AML-193 (cell line): Measurements from ENCODE around the gene TMEM45A.
"Not testable (repeated sequence)": the region's sequence is repeated elsewhere in the genome, so short reads cannot be mapped to it uniquely, and the experiment has no call there.

Source experiments
- DNase-seq, 2 experiments: peaks; one replicate each; lab custom pipeline; 2025; lab: John Stamatoyannopoulos, UW

The TMEM45A gene, protein sequence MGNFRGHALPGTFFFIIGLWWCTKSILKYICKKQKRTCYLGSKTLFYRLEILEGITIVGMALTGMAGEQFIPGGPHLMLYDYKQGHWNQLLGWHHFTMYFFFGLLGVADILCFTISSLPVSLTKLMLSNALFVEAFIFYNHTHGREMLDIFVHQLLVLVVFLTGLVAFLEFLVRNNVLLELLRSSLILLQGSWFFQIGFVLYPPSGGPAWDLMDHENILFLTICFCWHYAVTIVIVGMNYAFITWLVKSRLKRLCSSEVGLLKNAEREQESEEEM

DNA sequence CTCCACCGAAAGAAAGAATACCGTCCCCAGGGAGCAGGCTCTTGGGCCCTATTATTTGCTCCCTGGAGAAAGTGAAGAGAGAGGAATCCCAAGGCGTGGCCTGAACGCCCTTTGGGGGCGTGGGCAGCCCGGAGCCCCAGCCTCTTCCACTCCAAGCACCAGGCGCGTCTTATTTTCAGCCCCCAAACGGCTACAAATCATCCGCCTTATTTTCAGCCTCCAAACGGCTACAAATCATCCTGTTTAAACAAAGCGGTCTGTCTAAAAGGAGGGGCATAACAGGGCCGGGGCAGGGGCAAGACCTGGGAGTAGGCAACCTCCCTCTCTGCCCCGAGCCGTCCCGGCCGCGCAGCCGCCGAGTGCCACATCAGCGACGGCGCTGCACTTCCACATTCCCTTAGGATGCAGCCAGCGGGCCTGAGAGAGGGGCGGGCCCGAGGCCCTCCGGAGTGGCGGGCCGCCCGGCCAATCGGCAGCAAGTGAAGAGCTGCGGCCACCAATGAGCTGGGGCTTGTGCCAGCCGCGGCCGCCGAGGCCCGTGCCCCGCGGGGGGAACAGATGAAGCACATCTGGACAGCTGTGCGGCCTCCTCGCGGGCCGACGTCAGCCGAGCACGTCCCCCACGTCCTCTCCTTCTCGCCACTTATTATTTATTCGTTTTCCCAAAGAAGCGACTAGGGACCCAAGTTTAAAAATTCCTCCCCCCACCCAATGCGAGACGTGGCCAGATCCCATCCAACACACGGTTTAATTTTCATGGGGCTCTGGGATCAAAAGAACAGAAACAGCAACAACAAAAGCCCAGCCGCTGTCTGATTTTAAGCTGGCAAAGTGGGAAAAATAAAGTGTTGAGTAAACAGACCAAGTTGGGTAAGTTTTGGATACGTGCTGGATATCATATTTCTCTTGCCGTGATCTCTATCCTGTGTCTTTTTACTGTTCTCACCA, at the start of gene TMEM45A:
Gene TMEM45A, plus strand, starts transcription at position 561 of the 948 bp plus-strand sequence. CDS start 62,593 bp downstream, outside the sequence.
- no peak for DNase-seq

DNA sequence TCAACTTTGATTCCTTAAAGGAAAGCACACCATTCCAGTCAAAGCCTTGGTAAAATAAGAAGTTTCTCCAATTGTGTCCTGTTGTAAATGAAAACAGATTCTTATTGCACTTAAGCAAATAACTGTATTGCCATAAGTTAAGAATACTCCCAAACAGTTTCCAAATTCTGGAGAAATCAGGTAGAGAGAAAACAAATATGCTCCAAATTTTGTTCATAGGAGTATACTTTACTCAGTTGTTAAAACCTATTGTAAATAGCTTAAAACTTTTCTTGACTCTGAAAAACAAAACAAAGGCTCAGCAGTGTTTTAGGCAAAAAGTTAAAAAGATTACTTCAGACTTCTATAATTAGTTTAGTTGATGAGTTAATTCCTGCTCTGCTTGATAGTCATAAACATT, 48.7 kb upstream of the TMEM45A start:
- no peak for DNase-seq

DNA sequence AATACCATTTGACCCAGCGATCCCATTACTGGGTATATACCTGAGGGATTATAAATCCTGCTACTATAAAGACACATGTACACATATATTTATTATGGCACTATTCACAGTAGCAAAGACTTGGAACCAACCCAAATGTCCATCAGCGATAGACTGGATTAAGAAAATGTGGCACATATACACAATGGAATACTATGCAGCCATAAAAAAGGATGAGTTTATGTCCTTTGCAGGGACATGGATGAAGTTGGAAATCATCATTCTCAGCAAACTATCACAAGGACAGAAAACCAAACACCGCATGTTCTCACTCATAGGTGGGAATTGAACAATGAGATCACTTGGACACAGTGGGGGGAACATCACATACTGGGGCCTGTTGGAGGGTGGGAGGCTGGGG, 45.4 kb upstream of the TMEM45A start:
- not testable (repeated sequence) for DNase-seq

DNA sequence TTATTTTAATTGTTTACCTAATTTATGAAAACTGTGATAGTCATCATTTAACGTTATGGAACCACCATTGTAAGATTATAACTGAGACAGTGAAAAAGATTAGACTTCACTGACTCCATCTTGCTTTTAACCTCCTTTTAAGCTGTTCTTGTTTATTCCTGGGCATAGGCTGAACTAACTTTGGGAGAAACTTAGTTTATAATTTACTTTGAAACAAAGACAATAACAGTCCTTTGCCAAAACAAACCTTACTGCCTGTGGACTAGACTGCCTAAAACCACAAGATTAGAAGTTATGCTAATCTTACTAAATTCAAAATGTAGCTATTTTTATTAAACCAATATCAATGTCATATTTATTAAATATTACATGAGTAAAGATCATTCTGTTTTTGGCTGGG, 44.3 kb upstream of the TMEM45A start:
- DNase-seq, result no peak

DNA sequence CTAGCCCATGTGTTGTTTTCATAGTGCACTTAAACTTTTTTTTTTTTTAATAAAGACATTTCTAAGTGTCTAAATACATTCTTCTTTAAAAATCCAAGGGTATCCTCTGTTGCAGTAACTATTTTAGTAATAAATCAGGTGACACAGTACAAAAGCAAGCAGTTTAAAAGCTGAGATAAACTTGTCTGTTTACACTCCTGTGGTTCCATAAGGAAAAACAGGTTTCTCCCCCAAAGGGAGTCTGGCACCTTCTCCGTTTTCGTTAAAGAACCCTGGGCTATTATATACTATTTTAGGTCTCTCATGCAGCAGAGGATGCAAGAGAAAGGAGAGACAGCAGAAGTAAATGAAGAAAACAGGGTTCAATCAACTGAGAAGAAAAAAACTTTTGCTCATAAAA, 43.2 kb upstream of the TMEM45A start:
- no peak for DNase-seq

DNA sequence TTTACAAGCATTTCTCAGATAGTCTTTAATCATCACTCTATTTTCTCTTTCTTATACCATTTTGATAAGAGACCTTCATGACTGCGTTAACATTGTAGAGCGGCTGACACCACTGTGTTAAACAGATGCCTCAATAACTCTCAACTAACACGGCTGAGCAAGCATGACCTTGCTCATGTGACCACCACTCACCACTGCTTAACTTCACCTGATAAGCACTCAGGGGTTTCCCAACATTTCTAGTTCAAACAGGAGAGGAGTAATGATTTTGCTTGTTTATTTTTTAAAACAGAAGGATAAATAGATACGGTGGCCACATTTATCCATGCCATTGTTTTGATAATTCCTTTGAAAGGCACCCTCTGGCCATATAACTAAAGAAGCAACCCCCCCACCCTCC, 37.7 kb upstream of the TMEM45A start:
- no peak for DNase-seq

DNA sequence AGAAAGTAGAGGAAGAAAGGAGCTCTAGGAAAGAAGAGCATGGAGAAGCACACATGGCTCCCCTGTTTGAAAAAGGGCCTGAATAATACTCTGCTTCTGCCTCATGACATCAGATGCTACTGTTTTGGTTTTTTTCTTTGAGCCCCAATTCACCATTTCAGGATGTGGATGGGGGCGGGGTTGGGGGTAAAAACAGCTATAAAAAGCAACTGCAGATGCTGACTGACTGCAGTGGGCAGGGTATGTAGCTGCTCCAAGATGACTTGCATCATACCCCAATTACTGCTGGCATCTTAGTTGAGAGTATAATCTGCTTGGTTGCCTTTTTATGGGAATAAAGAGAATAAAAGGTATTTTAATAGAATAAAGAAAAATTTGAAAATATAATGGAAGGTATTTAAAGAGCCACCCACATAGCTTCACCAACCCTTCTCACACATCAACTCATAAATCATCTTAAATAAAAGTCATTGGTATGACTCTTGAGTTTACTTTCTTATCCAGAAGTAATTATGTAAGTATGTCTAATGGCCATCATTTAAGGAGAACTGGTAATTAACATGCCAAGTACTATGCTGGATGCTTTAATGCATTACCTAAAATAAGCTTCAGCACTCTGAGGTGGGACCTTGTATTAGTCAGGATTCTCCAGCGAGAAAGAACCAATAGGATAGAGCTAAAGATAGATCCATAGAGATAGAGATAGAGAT, 36.4 kb upstream of the TMEM45A start:
- DNase-seq, result no peak

DNA sequence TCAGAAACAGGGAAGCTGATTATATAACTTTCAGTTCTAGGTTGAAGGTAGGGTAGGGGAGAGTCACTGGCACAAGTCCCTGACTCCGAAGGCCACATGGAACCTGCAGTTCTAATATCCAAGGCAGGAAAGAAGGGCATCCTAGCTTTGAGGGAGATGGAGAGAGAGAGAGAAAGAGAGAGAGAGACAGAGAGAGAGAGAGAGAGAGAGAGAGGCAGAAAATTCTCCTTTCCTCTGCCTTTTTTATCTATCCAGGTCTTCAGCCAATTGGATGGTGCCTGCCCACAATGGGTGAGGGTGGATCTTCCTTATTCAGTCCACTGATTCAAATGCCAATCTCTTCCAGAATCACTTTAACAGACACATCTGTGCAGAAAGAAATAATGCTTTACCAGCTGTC, 35.7 kb upstream of the TMEM45A start:
- DNase-seq, result no peak

DNA sequence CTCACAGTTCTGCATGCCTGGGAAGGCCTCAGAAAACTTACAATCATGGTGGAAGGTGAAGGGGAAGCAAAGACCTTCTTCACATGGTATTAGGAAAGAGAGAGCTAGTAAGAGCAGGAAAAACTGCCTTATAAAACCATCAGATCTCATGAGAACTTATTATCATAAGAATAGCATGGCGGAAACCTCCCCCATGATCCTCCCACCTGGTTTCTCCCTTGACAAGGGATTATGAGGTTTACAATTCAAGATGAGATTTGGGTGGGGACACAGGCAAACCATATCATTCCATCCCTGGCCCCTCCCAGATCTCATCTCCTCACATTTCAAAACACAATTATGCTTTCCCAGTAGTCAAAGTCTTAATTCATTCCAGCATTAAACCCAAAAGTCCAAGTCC, 34.6 kb upstream of the TMEM45A start:
- no peak for DNase-seq

DNA sequence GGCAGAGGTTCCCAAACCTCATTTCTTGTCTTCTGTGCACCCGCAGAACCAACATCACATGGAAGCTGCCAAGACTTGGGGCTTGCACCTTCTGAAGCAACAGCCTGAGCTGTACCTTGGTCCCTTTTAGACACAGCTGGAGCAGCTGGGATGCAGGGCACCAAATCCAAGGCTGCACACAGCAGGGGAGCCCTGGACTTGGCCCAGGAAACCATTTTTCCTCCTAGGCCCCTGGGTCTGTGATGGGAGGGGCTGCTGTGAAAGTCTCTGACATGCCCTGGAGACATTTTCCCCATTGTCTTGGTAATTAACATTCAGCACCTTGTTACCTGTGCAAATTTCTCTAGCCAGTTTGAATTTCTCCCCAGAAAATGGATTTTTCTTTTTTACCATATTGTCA, 33.6 kb upstream of the TMEM45A start:
- no peak for DNase-seq

DNA sequence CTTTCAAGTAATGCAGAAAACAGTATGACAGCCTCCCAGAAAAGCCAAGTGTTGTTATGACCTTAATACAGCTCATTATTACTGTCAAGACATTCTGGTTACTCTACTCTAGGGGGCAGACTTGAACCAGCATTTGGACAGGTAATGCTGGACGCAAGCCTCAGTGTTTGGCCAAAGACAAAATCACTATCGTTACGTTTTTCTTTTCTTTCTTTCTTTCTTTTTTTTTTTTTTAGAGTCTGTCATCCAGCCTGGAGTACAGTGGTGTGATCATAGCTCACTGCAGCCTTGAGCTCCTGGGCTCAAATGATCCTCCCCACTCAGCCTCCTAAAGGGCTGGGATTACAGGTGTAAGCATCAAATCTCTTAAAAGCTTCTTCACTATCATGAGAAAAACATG, 29.4 kb upstream of the TMEM45A start:
- peak; percentile 78 to 80 for DNase-seq

DNA sequence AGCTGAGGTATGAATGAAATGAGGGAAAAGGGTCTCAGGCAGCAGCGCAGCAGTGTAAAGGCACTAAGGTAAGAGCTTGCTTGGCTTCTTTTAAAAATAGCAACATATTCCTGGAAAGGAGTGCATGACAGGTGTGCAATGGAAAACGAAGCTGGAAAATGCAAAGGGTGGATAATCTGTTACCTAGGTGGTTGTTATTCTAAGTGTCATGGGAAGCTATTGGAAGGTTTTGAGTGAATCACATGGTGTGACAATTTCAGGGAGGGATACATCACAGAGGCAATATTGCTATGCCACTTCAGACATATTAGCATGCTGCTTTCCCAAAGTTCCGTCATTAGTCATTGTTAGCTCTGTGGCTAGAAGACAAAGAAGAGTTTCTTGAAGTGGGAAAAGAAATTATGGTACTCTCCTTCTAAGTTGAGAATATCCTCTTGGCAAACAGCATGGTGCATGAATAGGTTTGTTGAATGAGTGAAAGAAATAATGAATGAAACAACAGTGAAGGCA, 28.7 kb upstream of the TMEM45A start:
- no peak for DNase-seq

DNA sequence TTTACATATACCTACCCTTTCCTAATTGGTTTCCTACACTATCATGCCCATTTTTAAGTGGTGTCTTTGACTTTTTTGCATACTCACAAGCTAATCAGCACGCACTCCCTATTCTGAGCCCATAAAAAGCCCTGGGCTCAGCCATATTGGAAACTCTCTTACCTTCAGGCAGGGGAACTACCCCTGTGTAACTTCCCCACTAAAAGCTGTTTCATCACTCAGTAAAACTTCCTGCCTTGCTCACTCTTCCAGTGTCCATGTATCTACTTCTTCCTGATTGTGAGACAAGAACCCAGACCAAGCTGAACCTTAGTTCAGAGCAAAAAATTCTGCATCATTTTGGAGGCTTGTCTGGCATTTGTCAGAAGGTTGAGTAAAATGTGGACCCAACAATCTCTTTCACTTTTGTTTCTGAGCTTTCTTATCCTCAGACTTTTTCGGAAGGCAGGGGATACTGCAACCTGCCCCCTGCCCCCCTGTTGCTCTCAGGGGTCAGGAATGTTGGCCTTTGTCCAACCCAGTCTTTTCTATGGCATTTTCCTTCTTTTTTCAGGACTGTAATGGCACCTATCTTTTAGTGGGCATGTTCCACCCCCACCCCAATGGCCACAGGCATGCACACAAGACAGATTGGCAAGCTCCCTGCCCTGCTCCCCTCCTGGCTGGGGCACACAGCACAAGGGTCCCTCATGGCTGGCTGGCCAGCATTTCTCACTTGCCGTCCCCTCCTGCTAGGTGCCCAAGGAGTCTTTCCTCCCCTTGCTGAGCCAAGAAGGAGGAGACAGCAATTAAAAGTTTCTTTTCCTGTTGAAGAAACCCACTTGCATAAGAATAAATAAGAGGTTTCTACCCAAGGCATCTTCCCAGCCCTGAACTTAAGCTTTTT, 26.3 kb upstream of the TMEM45A start:
- DNase-seq, result peak; percentile 84 to 85

DNA sequence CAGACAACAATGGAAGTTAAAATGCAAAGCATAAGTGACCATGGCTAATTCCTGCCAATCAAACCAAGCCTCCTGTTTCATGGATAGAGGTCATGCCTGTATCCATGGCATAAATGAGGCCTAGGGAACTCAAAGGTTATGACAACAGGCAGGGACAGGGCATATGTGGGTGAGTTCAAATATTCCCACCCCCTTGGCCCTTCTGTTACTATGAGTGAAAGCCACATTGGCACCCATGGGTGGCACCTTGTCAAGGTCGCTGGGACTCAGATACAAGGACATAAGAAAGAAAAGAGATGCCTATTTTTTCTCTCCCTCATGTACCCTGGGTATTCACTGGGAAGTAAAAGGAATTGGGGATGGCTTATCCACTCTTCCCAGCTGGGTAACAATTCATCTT, 25.3 kb upstream of the TMEM45A start:
- no peak for DNase-seq

DNA sequence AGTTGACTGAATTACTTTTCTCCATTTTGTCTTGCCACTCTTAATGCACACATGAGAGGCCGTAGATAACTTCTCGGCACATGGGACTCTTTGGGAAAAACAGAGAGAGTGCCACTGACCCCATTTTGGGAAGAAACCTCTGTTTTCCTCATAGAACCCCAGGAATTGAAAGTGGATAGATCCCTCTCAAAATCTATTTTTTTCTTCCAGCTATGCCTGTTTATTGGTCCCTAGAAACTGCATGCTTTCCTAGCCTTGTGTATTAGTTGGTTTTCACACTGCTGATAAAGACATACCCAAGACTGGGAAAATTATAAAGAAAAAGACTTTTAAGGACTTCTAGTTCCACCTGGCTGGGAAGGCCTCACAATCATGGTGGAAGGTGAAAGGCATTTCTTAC, 23.7 kb upstream of the TMEM45A start:
- no peak for DNase-seq

DNA sequence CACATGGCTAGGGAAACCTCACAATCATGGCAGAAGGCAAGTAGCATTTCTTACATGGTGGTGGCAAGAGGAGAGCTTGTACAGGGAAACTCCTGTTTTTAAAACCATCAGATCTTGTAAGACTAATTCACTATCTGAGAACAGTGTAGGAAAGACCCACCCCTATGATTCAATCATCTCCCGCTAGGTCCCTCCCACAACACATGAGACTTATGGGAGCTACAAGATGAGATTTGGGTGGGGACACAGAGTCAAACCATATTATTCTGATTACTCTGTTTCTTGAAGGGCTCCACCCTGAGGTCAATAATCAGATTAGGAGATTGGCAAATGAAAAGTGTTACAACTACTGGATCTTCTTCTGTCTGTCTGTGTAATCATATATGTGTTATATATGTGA, 21.5 kb upstream of the TMEM45A start:
- DNase-seq, result no peak

DNA sequence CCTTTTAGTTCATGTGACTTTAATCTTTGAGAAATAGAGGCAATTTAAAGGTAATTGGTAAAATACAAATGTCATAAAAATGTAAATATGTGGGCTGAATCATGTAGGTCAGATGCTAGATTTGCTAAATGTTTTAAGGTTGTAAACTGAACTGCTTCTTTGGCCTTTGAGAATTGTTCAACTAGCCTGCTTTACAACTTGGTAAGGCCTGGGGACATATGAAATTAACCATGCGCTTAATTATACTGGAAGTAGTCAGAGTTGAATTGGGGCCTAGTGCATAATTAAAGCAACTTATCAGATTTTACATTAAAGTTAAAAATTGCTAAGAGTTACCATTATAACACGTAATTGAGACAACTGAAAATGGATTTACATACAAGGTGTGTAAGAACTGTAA, 21.0 kb upstream of the TMEM45A start:
- DNase-seq, result no peak

DNA sequence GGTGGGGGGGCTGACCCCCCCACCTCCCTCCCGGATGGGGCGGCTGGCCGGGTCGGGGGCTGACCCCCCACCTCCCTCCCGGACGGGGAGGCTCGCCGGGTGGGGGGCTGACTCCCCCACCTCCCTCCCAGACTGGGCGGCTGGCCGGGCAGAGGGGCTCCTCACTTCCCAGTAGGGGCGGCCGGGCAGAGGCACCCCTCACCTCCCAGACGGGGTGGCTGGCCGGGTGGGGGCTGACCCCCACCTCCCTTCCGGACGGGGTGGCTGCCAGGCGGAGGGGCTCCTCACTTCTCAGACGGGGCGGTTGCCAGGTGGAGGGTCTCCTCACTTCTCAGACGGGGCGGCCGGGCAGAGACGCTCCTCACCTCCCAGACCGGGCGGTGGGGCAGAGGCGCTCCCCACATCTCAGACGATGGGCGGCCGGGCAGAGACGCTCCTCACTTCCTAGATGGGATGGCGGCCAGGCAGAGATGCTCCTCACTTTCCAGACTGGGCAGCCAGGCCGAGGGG, 14.5 kb upstream of the TMEM45A start:
- not testable (repeated sequence) for DNase-seq

DNA sequence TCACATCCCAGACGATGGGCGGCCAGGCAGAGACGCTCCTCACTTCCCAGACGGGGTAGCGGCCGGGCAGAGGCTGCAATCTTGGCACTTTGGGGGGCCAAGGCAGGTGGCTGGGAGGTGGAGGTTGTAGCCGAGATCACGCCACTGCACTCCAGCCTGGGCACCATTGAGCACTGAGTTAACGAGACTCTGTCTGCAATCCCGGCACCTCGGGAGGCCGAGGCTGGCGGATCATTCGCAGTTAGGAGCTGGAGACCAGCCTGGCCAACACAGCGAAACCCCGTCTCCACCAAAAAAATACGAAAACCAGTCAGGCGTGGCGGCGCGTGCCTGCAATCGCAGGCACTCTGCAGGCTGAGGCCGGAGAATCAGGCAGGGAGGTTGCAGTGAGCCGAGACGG, 13.9 kb upstream of the TMEM45A start:
- DNase-seq, result not testable (repeated sequence)

DNA sequence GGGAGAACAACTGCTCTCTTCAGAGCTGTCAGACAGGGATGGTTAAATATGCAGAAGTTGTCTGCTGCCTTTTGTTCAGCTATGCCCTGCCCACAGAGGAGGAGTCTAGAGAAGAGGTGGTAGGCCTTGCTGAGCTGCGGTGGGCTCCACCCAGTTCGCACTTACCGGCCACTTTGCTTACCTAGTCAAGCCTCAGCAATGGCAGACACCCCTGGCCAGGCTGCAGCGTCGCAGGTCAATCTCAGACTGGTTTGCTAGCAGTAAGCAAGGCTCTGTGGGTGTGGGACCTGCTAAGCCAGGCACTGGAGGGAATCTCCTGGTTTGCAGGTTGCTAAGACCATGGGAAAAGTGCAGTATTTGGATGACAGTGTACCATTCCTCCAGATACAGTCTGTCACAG, 12.3 kb upstream of the TMEM45A start:
- no peak for DNase-seq

DNA sequence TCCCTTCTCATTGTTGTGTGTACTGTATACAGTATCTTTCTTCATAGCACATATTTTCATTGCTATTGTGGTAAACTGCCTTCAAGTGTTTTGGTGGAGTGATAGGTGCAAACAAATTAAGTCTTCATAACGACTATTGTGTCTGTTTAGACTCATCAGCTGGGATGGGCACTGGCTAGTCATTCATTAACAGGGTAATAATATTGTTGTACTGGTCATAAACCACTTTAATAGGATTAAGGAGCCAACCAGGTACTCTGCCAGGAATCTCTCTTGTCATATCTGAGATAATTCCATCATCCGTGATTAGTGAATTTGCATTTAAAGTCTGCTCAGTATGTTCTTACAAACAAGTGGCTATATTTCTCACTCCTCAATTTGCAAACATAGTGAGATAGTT, 10.2 kb upstream of the TMEM45A start:
- no peak for DNase-seq
